Measurements from ENCODE around the gene ADCY7.

DNA sequence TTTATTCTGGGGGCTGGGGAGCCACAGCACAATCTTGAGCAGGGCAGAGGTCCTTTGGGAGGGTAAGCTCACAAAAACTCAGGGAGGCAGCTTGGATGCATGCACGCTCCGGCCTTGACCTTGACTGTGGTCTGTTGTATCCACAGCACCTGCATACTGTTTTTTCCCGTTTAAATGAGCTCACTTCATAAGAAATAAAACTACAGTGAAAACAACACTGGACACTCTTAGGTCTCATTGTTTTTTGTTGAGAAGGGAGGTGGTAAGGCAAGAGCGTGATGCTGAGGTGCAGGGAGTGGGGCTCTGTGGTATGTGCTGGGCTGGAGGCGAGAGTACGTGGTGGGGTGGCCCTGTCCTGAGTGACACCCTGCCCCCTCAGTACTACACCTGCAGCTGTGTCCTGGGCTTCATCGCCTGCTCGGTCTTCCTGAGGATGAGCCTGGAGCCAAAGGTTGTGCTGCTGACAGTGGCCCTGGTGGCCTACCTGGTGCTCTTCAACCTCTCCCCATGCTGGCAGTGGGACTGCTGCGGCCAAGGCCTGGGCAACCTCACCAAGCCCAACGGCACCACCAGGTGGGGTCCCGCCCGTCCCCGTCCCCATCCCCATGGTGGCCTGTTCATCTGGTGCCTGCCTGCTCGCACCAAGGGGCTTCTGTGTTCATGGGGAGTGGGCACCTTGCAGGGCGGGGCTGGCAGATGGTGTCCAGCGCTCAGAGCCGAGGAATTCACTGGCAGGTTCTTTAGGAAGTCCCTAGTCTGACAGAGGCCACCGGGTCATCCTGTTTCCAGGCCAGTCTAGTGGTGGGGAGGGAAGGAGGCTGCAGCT is 44.2 kb downstream of the ADCY7 start:
- no peak for TF ChIP-seq POLR2A (IDR thresholded peaks at IDR 0.05)
- no peak for TF ChIP-seq EP300 (IDR thresholded peaks at IDR 0.05)
- TF ChIP-seq, protein P1, sequence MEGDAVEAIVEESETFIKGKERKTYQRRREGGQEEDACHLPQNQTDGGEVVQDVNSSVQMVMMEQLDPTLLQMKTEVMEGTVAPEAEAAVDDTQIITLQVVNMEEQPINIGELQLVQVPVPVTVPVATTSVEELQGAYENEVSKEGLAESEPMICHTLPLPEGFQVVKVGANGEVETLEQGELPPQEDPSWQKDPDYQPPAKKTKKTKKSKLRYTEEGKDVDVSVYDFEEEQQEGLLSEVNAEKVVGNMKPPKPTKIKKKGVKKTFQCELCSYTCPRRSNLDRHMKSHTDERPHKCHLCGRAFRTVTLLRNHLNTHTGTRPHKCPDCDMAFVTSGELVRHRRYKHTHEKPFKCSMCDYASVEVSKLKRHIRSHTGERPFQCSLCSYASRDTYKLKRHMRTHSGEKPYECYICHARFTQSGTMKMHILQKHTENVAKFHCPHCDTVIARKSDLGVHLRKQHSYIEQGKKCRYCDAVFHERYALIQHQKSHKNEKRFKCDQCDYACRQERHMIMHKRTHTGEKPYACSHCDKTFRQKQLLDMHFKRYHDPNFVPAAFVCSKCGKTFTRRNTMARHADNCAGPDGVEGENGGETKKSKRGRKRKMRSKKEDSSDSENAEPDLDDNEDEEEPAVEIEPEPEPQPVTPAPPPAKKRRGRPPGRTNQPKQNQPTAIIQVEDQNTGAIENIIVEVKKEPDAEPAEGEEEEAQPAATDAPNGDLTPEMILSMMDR (IDR thresholded peaks at IDR 0.05), result no peak

All from gastroesophageal sphincter (tissue), 3 donors.